GM19467 (cell line): ENCODE measurements around the gene ZNF689.
"Not testable (repeated sequence)": the region's sequence is repeated elsewhere in the genome, so short reads cannot be mapped to it uniquely, and the experiment has no call there.

Experiments used
- ATAC-seq: cut with Tn5 transposase; IDR thresholded peaks from one replicate; pipeline ENCODE4 v1.9.1; 2021; ENCODE audit warnings: mild to moderate bottlenecking, moderate library complexity; ENCODE audit not compliant: unreplicated experiment

ZNF689 gene

GRCh38 chr16:30601966-30602365 lies 8.2 kb downstream of the ZNF689 start:
- no peak for ATAC-seq

GRCh38 chr16:30600929-30601328 lies 9.3 kb downstream of the ZNF689 start:
- no peak for ATAC-seq

DNA sequence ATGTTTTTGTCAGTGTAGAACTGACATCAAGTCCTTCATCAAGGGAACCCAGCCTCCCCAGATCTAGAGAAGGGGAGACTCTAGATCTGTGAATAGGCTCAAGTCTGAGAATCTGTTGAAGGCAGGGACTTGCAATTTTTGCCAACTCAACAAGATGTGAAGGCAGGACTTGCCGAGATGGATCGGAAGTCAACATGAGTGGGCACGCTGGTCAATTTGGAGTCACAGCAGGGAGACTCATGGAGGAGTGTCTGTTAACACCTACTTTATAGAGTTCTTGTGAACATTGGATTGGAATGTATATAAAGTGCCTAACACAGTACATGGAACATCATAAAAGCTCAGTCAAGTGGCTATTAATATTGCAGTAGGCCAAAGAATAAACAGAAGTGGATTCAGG lies 10.0 kb downstream of the ZNF689 start:
- no peak for ATAC-seq

- no peak for ATAC-seq
Measured at GRCh38 chr16:30592871-30593270, 17.3 kb downstream of the ZNF689 start.

GRCh38 chr16:30590869-30591268 lies 19.3 kb downstream of the ZNF689 start:
- not testable (repeated sequence) for ATAC-seq

- not testable (repeated sequence) for ATAC-seq
Measured at GRCh38 chr16:30589582-30589981, 20.6 kb downstream of the ZNF689 start.

- ATAC-seq, result no peak
Measured at GRCh38 chr16:30588651-30589050, 21.5 kb downstream of the ZNF689 start.

GRCh38 chr16:30585400-30586191 lies 24.6 kb downstream of the ZNF689 start, which contains the start of gene ZNF785:
TSS of gene ZNF785 (minus strand) at chr16:30585697. CDS start at chr16:30585611, 86 bp downstream.
- ATAC-seq, result peak; percentile 80

- ATAC-seq, result peak; percentile 26
Measured at GRCh38 chr16:30585022-30585399, 25.2 kb downstream of the ZNF689 start.

DNA sequence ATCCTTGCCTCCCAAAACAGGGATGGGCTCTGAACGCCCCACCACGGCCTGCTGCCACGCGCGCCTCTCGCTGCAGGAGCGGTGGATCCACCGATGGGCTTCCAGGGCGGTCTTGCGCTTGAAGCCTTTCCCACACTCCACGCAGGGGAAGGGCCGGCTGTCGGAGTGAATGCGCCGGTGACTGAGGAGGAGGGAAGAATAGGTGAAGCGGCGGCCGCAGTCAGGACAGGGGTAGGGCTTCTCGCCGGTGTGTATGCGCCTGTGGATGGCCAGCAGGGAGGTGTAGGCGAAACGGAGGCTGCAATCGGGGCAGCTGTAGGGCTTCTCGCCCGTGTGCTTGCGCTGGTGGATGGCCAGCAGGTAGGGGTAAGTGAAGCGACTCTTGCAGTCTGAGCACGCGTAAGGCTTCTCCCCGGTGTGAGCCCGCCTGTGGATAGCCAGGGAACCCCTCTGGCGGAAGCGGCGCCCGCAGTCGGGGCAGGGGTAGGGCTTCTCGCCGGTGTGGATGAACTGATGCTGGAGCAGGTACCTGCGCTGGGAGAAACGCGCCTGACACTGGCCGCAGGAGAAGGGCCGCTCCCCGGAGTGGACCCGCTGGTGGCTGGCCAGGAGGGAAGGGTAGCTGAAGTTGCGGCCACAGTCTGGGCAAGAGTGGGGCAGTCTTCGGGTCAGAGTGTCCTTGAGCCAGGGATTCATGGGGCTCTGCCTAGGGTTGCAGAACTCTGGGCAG lies 27.4 kb downstream of the ZNF689 start:
- ATAC-seq, result no peak

DNA sequence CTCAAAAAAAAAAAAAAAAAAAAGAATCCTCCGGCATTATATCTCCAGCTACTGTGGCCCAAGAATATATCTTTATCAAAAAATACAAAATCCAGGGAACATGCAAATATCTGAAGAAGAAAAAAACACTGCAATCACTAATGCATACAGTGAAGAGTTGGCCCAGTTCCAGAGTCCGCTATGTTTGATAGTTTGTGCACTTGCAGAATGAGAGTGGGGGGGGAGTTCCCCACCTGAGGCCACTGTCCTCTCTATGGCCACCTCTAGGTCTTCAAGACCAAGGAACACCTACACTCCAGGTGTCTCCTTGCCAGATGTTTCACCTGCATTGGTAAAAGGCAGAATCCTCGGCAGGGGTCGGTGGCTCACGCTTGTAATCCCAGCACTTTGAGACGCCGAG lies 28.7 kb downstream of the ZNF689 start:
- no peak for ATAC-seq

- no peak for ATAC-seq
Measured at GRCh38 chr16:30574678-30575077, 35.5 kb downstream of the ZNF689 start.

GRCh38 chr16:30571445-30572322 lies 38.5 kb downstream of the ZNF689 start, which contains the start of gene ZNF688:
TSS of gene ZNF688 (minus strand) at chr16:30571714. CDS start at chr16:30571629, 85 bp downstream.
- ATAC-seq, result peak; percentile 71

DNA sequence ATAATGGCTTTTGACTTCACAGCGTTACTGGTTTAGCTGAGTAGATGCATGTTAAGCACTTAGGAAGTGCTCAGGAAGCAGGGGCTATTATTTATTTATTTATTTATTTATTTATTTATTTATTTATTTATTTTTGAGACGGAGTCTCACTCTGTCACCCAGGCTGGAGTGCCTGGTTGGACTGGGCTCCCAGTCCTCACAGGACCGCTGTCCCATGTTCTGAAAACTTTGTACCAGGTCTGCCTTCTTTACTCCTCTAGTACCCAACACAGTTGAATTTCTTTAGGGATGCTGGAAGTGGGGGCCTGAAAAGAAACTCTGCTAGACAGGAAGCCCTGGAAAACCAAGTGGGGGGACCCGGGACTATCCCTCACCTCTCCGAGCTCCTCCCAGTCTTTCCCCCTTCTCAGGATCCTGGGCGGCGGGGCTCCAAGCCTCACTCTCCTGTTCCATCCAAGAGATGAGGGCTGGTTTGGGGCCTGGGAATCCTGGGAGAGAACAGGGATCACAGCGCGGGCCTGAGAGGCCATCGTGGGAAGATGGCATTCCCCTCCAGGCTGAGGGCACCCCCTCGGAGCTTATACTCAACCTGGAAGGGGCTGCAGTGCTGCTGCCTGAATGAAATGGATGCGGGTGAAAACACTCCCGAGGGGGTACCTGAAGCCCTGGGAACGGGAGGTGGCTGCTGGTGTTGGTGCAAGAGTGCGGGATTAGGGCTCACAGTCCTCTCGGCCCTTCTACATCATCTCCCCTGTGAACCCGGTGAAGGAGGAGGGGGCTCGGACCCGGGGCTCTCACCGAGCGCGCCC lies 39.3 kb downstream of the ZNF689 start:
- ATAC-seq, result no peak

DNA sequence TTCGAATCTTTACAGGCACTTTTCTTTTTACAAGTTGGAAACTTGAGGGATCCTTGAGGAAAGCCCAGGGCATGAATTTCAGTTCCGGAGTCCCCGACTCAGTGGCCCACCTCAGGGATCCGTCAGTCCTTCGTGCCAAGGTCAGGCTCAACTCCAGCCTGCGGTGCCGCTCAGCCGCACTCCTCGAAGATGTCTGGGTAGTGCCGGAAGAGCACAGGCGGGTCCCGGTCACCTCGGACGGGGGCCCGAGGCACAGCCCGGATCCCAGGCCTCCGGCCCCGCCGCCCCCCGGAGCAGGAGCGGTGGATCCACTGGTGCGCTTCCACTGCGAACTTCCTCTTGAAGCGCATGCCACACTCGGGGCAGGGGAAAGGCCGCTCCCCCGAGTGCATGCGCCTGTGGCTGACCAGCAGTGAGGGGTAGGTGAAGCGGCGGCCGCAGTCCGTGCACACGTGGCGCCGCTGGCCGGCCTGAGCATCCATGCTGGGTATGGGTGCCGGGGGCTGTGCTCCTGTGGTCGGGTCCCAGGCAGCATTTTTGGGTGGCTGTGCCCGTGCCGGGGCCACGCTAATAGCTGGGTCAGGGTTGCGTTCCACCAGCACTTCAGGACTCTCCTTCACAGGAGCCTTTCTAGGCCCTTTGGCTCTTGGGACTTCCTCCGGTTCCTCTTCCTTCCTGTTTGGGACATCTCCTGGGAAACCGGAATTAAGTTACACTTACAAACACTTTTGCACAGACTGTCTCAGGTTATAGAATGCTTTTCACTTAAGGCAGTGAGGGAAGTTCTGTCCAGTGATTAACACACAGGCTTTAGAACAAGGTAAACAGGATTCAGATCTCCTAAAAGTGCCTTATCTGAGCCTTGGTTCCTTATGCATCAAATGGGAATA lies 40.2 kb downstream of the ZNF689 start:
- ATAC-seq, result no peak

- ATAC-seq, result no peak
Measured at GRCh38 chr16:30569281-30569680, 40.9 kb downstream of the ZNF689 start.

DNA sequence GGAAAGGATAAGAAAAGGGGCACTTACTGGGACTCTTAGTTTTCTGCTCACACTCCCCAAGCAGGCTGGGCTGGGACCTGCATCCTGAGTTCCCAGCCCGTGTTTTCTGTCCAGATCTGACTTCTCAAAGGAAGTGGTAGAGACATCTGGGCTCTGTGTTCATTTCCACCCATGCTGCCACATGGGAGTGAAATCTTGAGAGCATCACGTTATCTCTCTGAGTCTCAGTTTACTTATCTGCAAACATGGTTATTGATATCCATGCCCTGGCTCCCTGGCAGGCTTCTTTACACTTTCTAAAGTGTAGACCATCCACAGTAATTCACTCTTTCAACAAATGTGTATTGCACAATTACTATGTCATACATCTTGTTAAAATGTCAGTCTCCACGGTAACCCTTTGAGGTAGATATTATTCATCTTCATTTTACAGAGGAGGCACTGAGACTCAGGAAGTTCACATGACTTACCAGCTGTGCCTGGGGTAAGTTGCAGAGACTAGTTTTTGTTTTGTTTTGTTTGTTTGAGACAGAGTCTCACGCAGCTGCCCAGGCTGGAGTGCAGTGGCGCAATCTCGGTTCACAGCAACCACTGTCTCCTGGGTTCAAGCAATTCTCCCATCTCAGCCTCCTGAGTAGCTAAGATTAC lies 42.1 kb downstream of the ZNF689 start:
- no peak for ATAC-seq

GRCh38 chr16:30567160-30567990 lies 42.8 kb downstream of the ZNF689 start:
- ATAC-seq, result no peak
